Jurkat, Clone E6-1 (cell line): ENCODE results near the gene KCNH4.

Experiments
- DNase-seq: peaks from one replicate; pipeline ENCODE4 v3.0.0-alpha.2; 2011; ENCODE audit warnings: low read depth, low spot score
- H3K4me3 ChIP-seq: 2 replicates; pipeline ENCODE4 v1.5.1; 2011; ENCODE audit warnings: mild to moderate bottlenecking, low read length, control low read depth, moderate library complexity

The KCNH4 gene

DNA sequence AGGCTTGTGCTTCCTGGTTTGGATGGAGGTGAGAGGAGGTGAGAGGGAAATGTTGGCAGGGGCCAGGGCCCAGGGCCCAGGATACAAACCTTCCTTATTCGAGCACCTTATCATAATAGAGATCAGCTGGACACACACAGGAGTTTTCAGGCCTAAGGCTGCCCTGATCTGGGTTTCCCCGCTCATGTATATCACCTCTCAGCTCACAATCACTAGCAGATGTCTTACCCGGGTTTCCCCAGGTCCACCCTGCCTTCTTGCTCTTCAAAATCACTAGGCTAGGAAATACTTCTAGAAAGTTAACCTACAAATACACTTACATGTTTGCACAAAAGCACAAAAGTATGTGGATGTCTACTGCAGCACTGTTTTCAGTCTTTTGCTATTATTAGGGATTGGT is 54.1 kb downstream of the KCNH4 start:
- H3K4me3 ChIP-seq = no peak overlapping the region
- DNase-seq = no peak

- no peak overlapping the region for H3K4me3 ChIP-seq
- DNase-seq = no peak
Measured at GRCh38 chr17:42125565-42125964, 55.4 kb downstream of the KCNH4 start.

GRCh38 chr17:42124256-42124655 is 56.7 kb downstream of the KCNH4 start:
- DNase-seq = no peak
- H3K4me3 ChIP-seq = no peak overlapping the region

DNA sequence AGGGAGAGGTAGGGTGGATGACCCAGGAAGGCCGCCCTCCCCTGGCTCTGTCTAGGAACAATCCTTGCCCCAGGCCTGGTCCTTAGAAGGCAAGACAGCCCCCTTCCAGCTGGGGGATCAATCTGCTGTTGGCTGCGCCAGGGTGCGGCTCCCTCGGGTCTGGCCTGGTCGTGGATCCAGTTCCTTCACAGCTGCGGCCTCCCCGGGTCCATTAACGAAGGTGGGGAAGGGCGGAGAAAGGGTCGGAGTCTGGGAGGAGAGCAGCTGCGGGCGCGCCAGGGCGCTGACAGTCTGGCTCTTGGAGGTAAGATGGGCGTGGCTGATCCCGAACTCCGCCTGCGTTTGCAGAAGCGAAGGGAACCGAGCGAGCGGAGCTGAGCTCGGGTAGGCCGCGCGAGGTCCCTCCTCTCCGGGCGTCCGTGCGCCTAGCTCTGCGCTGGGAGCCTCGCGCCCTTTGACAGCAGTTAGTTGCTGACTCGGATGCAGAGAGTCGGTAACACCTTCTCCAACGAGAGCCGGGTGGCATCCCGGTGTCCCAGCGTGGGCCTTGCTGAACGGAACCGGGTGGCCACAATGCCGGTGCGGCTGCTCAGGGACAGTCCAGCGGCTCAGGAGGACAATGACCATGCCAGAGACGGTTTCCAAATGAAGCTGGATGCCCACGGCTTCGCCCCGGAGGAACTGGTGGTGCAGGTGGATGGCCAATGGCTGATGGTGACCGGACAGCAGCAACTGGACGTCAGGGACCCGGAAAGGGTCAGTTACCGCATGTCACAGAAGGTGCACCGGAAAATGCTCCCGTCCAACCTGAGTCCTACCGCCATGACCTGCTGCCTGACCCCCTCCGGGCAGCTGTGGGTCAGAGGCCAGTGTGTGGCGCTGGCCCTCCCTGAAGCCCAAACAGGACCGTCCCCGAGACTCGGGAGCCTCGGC is 58.3 kb downstream of the KCNH4 start, which contains the start of gene HSPB9:
HSPB9 (plus strand) TSS at position 434 of the 933 bp plus-strand sequence; CDS start at position 481, 47 bp downstream.
- DNase-seq = no peak
- peak within 1 kb of the TSS; percentile 59 for H3K4me3 ChIP-seq

DNA sequence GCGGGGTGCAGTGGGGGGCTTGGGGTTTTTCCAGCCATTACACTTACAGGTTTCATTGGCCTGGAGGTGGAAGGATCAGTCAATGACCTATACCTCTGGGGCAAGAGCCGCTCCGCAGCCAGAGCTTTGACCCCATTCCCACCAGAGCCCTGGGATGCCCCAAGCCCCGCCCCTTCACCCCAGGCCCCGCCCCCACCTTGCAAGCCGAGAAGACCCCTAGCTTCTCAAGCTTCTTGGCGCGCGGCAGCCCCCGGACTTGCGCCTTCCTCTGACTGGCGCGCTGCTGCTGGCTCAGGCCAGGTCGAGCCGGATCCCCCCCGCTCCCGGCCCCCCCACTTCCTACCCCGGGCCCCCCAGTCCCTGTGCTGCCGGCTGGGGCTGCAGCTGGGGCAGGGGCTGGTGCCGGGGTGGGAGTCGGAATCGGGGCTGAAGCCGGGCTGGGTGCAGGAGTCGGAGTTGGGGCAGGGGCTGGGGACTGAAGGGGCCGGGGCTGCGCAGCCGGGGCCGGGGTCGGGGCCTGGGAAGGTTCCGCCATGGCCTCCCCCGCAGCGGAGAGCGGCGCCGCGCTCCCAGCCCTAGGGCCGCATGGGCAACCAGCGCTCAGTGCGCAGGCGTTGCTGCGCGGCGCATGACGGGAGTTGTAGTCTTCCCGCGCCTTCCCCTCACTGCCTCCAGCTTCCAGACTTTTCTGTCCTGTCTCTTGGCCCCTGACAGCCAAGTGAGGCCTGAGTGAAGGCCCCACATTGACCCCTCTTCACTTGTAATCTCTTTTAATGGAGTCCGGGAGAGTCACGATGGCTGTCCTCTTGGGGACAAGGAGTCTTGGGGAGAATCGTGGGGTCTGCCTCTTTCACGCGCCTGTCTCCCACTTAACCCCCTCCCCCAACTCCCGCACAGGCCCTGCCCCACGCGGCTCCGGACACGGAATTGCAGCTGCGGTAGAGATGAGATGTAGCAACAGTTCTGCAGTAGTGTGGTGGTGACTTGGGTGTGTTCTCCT is 59.9 kb downstream of the KCNH4 start, which contains the start of gene KAT2A:
KAT2A (minus strand) TSS at position 598 of the 1,000 bp plus-strand sequence; CDS start at position 535, 63 bp downstream.
- peak within 1 kb of the TSS; percentile 59 for H3K4me3 ChIP-seq
- DNase-seq = peak; percentile 73

GRCh38 chr17:42120161-42120769 is 60.7 kb downstream of the KCNH4 start:
- no peak for DNase-seq
- peak overlapping the region; percentile 59 for H3K4me3 ChIP-seq

GRCh38 chr17:42119301-42119700 is 61.6 kb downstream of the KCNH4 start:
- no peak for DNase-seq
- H3K4me3 ChIP-seq = no peak overlapping the region

DNA sequence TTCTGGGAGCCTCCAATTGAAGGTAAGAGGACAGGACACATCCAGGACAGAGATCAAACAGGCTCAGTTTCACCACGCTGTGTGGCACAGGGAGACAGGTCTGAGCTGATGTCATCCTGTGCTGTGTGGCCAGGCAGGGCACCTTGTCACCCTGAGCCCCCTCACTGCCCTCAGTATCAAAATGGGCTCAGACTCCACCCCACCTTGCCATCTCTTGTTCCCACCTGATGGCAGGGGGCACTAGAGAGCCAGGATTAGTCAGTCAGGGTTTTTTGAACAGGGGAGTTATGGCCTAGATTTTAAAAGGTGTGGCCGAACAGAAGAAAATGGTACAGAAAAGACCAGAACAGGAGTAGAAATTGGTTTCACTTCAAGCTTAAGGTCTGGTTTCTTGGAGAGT is 62.4 kb downstream of the KCNH4 start:
- no peak for DNase-seq
- no peak overlapping the region for H3K4me3 ChIP-seq

- no peak for DNase-seq
- H3K4me3 ChIP-seq = no peak overlapping the region
Measured at GRCh38 chr17:42118126-42118510, 62.8 kb downstream of the KCNH4 start.

- H3K4me3 ChIP-seq = no peak overlapping the region
- no peak for DNase-seq
Measured at GRCh38 chr17:42117397-42118125, 63.4 kb downstream of the KCNH4 start.

DNA sequence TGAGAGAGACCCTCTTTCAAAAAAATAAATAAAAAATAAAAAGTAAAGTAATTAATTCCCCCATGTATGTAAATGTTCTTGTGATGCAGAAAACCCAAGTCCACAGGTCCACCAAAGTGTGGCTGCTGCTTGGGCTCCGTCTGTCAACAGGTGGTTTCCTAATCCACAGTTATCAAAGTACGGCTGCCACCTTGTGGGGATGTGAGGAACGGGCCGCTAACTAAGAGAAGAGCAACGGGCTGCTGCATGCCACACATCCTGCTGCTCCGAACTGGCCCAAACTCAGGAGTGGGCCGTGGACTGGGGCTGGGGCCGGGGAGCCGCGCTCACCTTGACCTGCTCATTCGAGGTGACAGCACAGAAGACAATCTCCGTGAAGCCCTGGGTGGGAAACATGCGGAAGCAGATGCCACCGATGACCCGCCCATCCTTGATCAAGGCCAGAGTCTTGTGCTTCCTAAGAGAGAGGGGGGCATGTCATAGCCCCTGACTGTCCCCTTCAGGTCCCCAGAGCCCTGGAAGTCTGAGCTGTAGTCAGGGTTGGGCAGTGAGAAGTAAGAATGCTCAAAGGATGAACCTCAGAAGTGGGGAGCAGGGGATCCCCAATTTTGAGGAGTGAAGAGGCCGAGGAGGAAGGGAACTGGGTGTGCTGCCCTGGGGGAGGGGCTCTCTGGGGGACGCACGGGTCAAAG is 64.1 kb downstream of the KCNH4 start:
- no peak overlapping the region for H3K4me3 ChIP-seq
- DNase-seq = peak; percentile 79

DNA sequence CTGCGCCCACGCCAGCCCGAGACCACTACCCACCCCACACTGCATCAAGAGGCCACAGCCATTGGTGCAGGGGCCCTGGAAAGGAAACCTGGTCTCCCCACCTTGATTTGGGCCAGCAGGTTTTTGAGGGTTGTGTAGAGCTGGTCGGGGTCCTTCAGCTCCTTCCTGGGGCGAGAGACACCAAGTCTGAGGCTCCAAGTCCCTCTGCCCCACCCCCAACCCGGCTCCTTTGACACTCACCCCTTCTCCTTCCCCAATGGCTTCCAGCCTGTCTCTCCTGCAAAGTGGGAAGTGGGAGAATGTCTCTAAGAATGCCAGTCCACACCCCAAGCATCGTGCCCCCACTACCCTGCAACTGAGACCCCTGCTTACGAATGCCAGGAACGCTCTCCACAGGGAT is 66.8 kb downstream of the KCNH4 start:
- no peak for DNase-seq
- no peak overlapping the region for H3K4me3 ChIP-seq

DNA sequence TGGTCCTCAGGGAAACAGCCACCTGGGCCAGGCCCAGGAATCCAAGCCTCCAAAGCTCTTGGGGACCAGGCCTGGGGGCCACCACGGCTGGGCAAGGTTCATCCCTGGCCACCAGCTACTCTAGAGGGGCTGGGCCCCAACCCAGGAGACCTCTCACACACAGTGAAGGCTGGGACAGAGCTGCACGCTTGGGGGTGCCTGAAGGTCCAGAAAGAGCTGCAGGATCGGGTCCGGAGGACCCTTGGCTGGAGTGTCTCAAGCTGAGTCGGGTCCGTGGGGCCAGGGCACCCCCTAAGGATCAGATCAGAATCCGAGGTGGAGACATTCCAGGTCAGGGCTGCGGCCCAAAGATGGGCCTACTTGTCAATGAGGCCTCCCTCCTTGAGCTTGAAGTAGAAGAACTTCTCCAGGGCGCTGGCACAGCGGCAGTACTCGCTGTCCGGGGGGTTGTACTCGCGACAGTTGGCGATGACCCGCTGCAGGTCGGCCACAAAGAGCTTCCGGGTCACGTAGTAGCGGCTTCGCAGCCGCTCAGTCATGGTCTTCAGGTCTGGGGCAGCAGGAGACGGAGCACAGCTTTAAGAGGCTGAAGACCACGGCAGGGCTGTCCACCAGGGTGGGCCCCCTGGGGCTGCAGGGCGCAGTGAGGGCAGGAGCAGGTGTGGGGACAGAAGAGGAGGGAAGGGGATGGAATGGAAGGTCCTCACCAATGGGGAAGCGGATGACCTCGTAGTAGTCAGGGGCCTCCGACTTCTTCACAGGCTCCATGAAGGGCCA is 67.5 kb downstream of the KCNH4 start:
- no peak overlapping the region for H3K4me3 ChIP-seq
- no peak for DNase-seq

DNA sequence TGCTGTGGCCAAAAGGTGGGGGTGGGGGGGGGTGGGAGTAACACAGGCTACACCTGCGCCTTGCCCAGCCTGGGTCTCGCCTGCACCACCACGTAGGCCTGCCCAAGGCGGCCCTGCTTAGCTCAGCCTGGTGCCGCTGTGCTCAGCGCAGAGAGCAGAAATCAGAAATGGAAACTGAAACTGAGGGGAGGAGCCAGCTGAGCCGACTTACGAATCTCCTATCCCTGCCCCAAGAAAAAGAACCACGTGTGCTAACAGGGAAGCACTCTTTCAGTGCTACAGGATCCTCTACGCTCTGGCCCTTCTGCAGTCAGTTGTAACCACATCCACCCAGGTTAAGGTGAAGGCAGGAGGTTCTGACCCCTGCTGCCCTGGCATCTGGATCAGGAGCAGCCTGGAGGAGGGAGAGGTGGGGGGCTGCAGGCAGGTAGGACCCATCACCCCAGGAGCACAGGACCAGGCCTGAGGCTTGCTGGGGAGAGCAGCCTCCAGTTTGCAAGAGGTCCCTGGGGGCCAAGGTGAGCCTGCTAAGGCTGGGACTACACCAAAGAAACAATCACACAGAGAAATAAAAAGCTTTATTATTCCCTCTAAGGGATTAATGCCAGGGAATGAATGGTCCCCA is 68.3 kb downstream of the KCNH4 start, which contains the start of gene DHX58:
DHX58 (minus strand) TSS at position 163 of the 625 bp plus-strand sequence. CDS start 822 bp downstream, outside the sequence.
- DNase-seq = peak; percentile 95
- peak within 1 kb of the TSS; percentile 77 for H3K4me3 ChIP-seq

- peak overlapping the region; percentile 77 for H3K4me3 ChIP-seq
- no peak for DNase-seq
Measured at GRCh38 chr17:42111871-42112551, 68.9 kb downstream of the KCNH4 start.

DNA sequence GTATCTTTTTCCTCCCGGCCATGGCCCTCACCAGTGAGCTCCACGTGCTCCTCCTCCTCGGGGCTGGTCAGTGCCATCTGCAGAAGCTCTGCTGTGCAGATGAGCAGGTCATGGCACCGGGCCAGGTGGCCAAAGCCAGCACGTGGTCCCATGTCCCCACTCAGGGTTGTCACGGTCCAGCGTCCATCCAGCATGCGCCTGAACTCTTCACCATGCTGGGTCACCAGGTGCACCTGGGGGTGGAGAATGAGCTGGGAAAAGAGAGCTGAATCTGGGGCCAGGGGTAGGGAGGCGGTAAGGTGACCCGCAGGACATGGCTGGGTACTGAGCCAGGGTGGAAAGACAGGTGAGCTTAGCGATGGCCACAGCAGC is 69.7 kb downstream of the KCNH4 start:
- peak overlapping the region; percentile 77 for H3K4me3 ChIP-seq

More for the DNA sequence above, 69.7 kb downstream of the KCNH4 start:
- DNase-seq = no peak
